Left kidney (tissue), 2 donors: ENCODE results near the gene LRP1. TPM values are rescaled to one million over a fixed set of nuclear protein-coding genes. Genes with fewer than 3 reads are reported as not detected.

Source experiments
- DNase-seq: peaks from one replicate; pipeline ENCODE4 v3.0.0-alpha.2; 2013
- polyA plus RNA-seq: library from polyadenylated mRNA; unstranded; fragments of 120-200 nt; gene quantifications from one replicate; pipeline ENCODE4 v1.2.1, GENCODE V29; 2013; ENCODE audit not compliant: insufficient read length

The LRP1 gene
- polyA plus RNA-seq, 1 donor = 64.5 TPM

GRCh38 chr12:57153415-57153997 lies 25.2 kb downstream of the LRP1 start:
- DNase-seq = no peak

GRCh38 chr12:57154076-57154475 lies 25.8 kb downstream of the LRP1 start:
- DNase-seq = no peak

- DNase-seq = no peak
Observed at GRCh38 chr12:57154804-57155434, 26.6 kb downstream of the LRP1 start.

- DNase-seq = no peak
Observed at GRCh38 chr12:57156701-57157403, 28.6 kb downstream of the LRP1 start.

GRCh38 chr12:57157588-57158173 lies 29.4 kb downstream of the LRP1 start:
- no peak for DNase-seq

- no peak for DNase-seq
Observed at GRCh38 chr12:57158186-57158585, 29.9 kb downstream of the LRP1 start.

- DNase-seq = no peak
Observed at GRCh38 chr12:57158665-57159064, 30.4 kb downstream of the LRP1 start.

GRCh38 chr12:57159311-57159710 lies 31.0 kb downstream of the LRP1 start:
- DNase-seq = no peak

- no peak for DNase-seq
Observed at GRCh38 chr12:57160040-57160439, 31.8 kb downstream of the LRP1 start.

- no peak for DNase-seq
Observed at GRCh38 chr12:57160741-57161140, 32.5 kb downstream of the LRP1 start.

- no peak for DNase-seq
Observed at GRCh38 chr12:57161491-57161890, 33.2 kb downstream of the LRP1 start.

GRCh38 chr12:57162553-57163125 lies 34.4 kb downstream of the LRP1 start:
- no peak for DNase-seq

- DNase-seq = no peak
Observed at GRCh38 chr12:57164454-57164853, 36.2 kb downstream of the LRP1 start.

- no peak for DNase-seq
Observed at GRCh38 chr12:57164966-57165625, 36.8 kb downstream of the LRP1 start.

- DNase-seq = no peak
Observed at GRCh38 chr12:57165741-57166140, 37.5 kb downstream of the LRP1 start.

GRCh38 chr12:57166971-57167371 lies 38.7 kb downstream of the LRP1 start:
- DNase-seq = no peak

GRCh38 chr12:57168058-57168457 lies 39.8 kb downstream of the LRP1 start:
- no peak for DNase-seq

- DNase-seq = no peak
Observed at GRCh38 chr12:57169046-57169795, 40.9 kb downstream of the LRP1 start.

- no peak for DNase-seq
Observed at GRCh38 chr12:57169969-57170368, 41.7 kb downstream of the LRP1 start.

- no peak for DNase-seq
Observed at GRCh38 chr12:57170408-57170807, 42.1 kb downstream of the LRP1 start.

GRCh38 chr12:57170927-57171326 lies 42.6 kb downstream of the LRP1 start:
- no peak for DNase-seq

GRCh38 chr12:57171668-57172067 lies 43.4 kb downstream of the LRP1 start:
- no peak for DNase-seq
